ENCODE measurements around the gene TMEM255A. TPM values are rescaled to one million over a fixed set of nuclear protein-coding genes. Genes with fewer than 3 reads are reported as not detected.

Gene TMEM255A
- total and polyA plus RNA-seq, 2 of the 13 experiments (the other 11 are each of a cell fraction or from before 2014, with no cell fraction given): 0.13 to 0.40 TPM

GRCh38 chrX:120250522-120251271 lies 60.6 kb downstream of the TMEM255A start, which contains the start of gene ZBTB33:
Gene ZBTB33, plus strand, starts transcription at chrX:120250812. Its CDS starts 2,604 bp downstream, at chrX:120253416.
- H3K4me1 ChIP-seq (ENCODE audit: insufficient read depth, low read length): peaks cover 18% of the 10 kb centered on the region
- H2AFZ ChIP-seq (ENCODE audit: low read length): peak within 1 kb of the TSS; percentile 72
- peaks cover 23% of the 10 kb centered on the region for H3K79me2 ChIP-seq (ENCODE audit: insufficient read depth, low read length)
- DNase-seq (ENCODE audit: low spot score): peak; percentile 86
- in situ Hi-C loops (cut with HindIII; ENCODE audit: extremely low pct_ligation_motif_present, low pct_unique_long_range_greater_than_20kb) (no loop called here), intact Hi-C loops (cut with micrococcal nuclease; ENCODE audit: unreplicated experiment) (loop anchor here (1.0 to 5.0 kb wide), 3 partner anchors 37 to 363 kb away; no protein-coding TSS in a partner anchor)
- H3K9me3 ChIP-seq (ENCODE audit: low read length): no peaks in the 10 kb centered on the region
- H4K20me1 ChIP-seq (ENCODE audit: insufficient read depth, low read length): no peaks in the 10 kb centered on the region
- peak within 1 kb of the TSS; percentile 80 to 82 (median 80) for H3K4me3 ChIP-seq (replicated peaks in 1 of 3; ENCODE audit: insufficient read depth in 1 of 3, low read depth in 2 of 3, low read length in 3 of 3)
- BruUV-seq (replicated peaks): no TSS peak
- H3K36me3 ChIP-seq (replicated peaks in 1 of 2; ENCODE audit: control insufficient read depth in 1 of 2, insufficient read depth in 2 of 2, low read length in 2 of 2): peaks cover 0 to 16% of the 10 kb centered on the region in 2 experiments; a peak in 1 of 5 replicates
- ChIA-PET CTCF (ENCODE audit: low intra/inter-chr PET ratio, low total read pairs) (no interaction called here), POLR2A (interaction anchor here (0.8 to 1.5 kb wide), 3 partner anchors 37 to 310 kb away, joined by 4 read pairs; partner anchors contain the start of gene CUL4B)
- 2% methylated on average over 19 of the region's 75 CpGs for WGBS (ENCODE audit: low lambda C conversion rate)
- no peaks in the 10 kb centered on the region for H3K27me3 ChIP-seq (ENCODE audit: control insufficient read depth in 1 of 2, insufficient read depth in 2 of 2, low read length in 2 of 2)
- peak; percentile 95 for FAIRE-seq
- H3K27ac ChIP-seq (ENCODE audit: extremely low read length, insufficient read depth, low read length): peak within 1 kb of the TSS; percentile 86
- H3K4me2 ChIP-seq (ENCODE audit: low read depth, low read length): peak within 1 kb of the TSS; percentile 65
- peak within 1 kb of the TSS; percentile 89 for H3K9ac ChIP-seq (ENCODE audit: insufficient read depth, low read depth, low read length)
- peak; percentile 99 for ATAC-seq
- TF ChIP-seq ZNF101 (CRISPR knock-in tag; IDR thresholded peaks at IDR 0.05; ENCODE audit: borderline replicate concordance, low read depth) (no peak), PCBP1 (IDR thresholded peaks at IDR 0.05; ENCODE audit: borderline replicate concordance, low read depth, low read length) (no peak), ZNF234 (CRISPR knock-in tag; conservative IDR thresholded peaks at IDR 0.05) (no peak), ZNF607 (CRISPR knock-in tag; IDR thresholded peaks at IDR 0.05; ENCODE audit: borderline replicate concordance) (no peak), AGO2 (optimal IDR thresholded peaks at IDR 0.05; ENCODE audit: low read depth, low read length) (peak; percentile 63), ZBTB20 (CRISPR knock-in tag; IDR thresholded peaks at IDR 0.05; ENCODE audit: borderline replicate concordance, low read depth) (no peak), TEF (CRISPR knock-in tag; IDR thresholded peaks at IDR 0.05) (no peak), MXD4 (CRISPR knock-in tag; IDR thresholded peaks at IDR 0.05) (peak; percentile 46; the same call in 1 of the 2 replicates), HOXD1 (CRISPR knock-in tag; IDR thresholded peaks at IDR 0.05) (no peak), NFAT5 (CRISPR knock-in tag; IDR thresholded peaks at IDR 0.05) (no peak), ZNF33B (CRISPR knock-in tag; IDR thresholded peaks at IDR 0.05) (no peak), ZKSCAN5 (CRISPR knock-in tag; IDR thresholded peaks at IDR 0.05) (no peak), ZNF777 (CRISPR knock-in tag; IDR thresholded peaks at IDR 0.05) (peak; percentile 59; the same call in 1 of the 2 replicates)
- TF ChIP-seq, protein P1, sequence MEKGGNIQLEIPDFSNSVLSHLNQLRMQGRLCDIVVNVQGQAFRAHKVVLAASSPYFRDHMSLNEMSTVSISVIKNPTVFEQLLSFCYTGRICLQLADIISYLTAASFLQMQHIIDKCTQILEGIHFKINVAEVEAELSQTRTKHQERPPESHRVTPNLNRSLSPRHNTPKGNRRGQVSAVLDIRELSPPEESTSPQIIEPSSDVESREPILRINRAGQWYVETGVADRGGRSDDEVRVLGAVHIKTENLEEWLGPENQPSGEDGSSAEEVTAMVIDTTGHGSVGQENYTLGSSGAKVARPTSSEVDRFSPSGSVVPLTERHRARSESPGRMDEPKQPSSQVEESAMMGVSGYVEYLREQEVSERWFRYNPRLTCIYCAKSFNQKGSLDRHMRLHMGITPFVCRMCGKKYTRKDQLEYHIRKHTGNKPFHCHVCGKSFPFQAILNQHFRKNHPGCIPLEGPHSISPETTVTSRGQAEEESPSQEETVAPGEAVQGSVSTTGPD (CRISPR knock-in tag; IDR thresholded peaks at IDR 0.05): no peak
